Caco-2 (cell line): Measurements from ENCODE around the gene RRP1. TPM values are rescaled to one million over a fixed set of nuclear protein-coding genes. Genes with fewer than 3 reads are reported as not detected.
"Not testable (repeated sequence)": the region's sequence is repeated elsewhere in the genome, so short reads cannot be mapped to it uniquely, and the experiment has no call there.

Experiments
- BruUV-seq: library from RNA; stranded (reverse); fragments of 400-500 nt; replicated peaks from 2 replicates; lab custom pipeline; 2021; lab: Mats Ljungman, UMichigan
- CTCF ChIA-PET: fragments of 300-600 bp; sonication (Branson Sonifier 250); formaldehyde crosslinking; loops from one replicate; lab custom pipeline; 2022; ENCODE audit warnings: antibody characterized with exemption; lab: Charles Lee
- POLR2A ChIA-PET: fragments of 300-600 bp; sonication (Branson Sonifier 250); formaldehyde crosslinking; loops from one replicate; lab custom pipeline; 2022; ENCODE audit warnings: antibody characterized with exemption; lab: Charles Lee
- DNase-seq, 2 experiments: peaks; one replicate each; pipeline versions ENCODE4 v3.0.0 to v3.0.0-alpha.2; 2020 to 2022
- H3K27me3 ChIP-seq: replicated peaks from 2 replicates; pipeline ENCODE4 v1.6.0; 2011; ENCODE audit warnings: low read length; ENCODE audit not compliant: control insufficient read depth, insufficient read depth
- H3K36me3 ChIP-seq: 2 replicates; pipeline ENCODE4 v1.5.1; 2011; ENCODE audit warnings: low read length; ENCODE audit not compliant: control insufficient read depth, insufficient read depth
- H3K4me1 ChIP-seq: fragments of 250-450 bp; sonication (Bioruptor Pico); 2 replicates; pipeline ENCODE4 v1.5.1; 2020; ENCODE audit warnings: mild to moderate bottlenecking
- H3K4me3 ChIP-seq: 2 replicates; pipeline ENCODE4 v1.5.1; 2011; ENCODE audit warnings: low read depth, mild to moderate bottlenecking, control low read depth, low read length
- H3K9me3 ChIP-seq: fragments of 250-450 bp; sonication (Bioruptor Pico); 2 replicates; pipeline ENCODE4 v1.5.1; 2020; ENCODE audit warnings: mild to moderate bottlenecking, moderate library complexity
- H3K27ac Mint-ChIP-seq: one replicate; pipeline ENCODE4 v1.8.0; 2022; ENCODE audit warnings: mixed read lengths; ENCODE audit not compliant: unreplicated experiment
- H3K27me3 Mint-ChIP-seq: one replicate; pipeline ENCODE4 v1.8.0; 2022; ENCODE audit warnings: mixed read lengths; ENCODE audit not compliant: insufficient read depth, unreplicated experiment
- H3K36me3 Mint-ChIP-seq: one replicate; pipeline ENCODE4 v1.8.0; 2022; ENCODE audit warnings: mild to moderate bottlenecking, mixed read lengths; ENCODE audit not compliant: insufficient read depth, unreplicated experiment
- H3K4me1 Mint-ChIP-seq: one replicate; pipeline ENCODE4 v1.8.0; 2022; ENCODE audit warnings: low read depth, mixed read lengths; ENCODE audit not compliant: unreplicated experiment
- H3K4me3 Mint-ChIP-seq: one replicate; pipeline ENCODE4 v1.8.0; 2022; ENCODE audit warnings: mild to moderate bottlenecking, moderate library complexity, mixed read lengths; ENCODE audit not compliant: unreplicated experiment
- H3K9me3 Mint-ChIP-seq: one replicate; pipeline ENCODE4 v1.8.0; 2022; ENCODE audit warnings: mixed read lengths; ENCODE audit not compliant: unreplicated experiment
- intact Hi-C: fragments of 100-400 bp; cut with micrococcal nuclease; formaldehyde crosslinking; loops from one replicate; pipeline ENCODE4 v1.10.0; 2022; ENCODE audit not compliant: unreplicated experiment
- total RNA-seq: library from RNA; stranded (reverse); gene quantifications from 2 replicates; pipeline ENCODE4 v1.2.3, GENCODE V29; 2022
- TF ChIP-seq, protein P1 (sequence below), 2 experiments: fragments of 200-600 bp in 1 of 2; IDR thresholded peaks; 1 replicate in 1 of 2; 2 replicates in 1 of 2; pipeline versions ENCODE4 v1.5.1 to v1.8.0; 2011 to 2022; ENCODE audit warnings: antibody characterized with exemption in 1 of 2, control low read depth in 1 of 2, inconsistent platforms in 1 of 2, low read depth in 1 of 2, low read length in 1 of 2, mild to moderate bottlenecking in 1 of 2, moderate library complexity in 1 of 2; ENCODE audit not compliant: insufficient read depth in 1 of 2, severe bottlenecking in 1 of 2, unreplicated experiment in 1 of 2

Gene RRP1
- total RNA-seq, 1 experiment from 2014 or later = 52.8 TPM

- H3K4me1 Mint-ChIP-seq, H3K27me3 Mint-ChIP-seq, BruUV-seq, H3K27me3 ChIP-seq, intact Hi-C loops, H3K4me3 Mint-ChIP-seq, CTCF ChIA-PET, H3K36me3 Mint-ChIP-seq, H3K9me3 ChIP-seq, H3K4me3 ChIP-seq, H3K9me3 Mint-ChIP-seq, H3K4me1 ChIP-seq, H3K27ac Mint-ChIP-seq, POLR2A ChIA-PET, DNase-seq, H3K36me3 ChIP-seq: not testable (repeated sequence)
- TF ChIP-seq, protein P1, sequence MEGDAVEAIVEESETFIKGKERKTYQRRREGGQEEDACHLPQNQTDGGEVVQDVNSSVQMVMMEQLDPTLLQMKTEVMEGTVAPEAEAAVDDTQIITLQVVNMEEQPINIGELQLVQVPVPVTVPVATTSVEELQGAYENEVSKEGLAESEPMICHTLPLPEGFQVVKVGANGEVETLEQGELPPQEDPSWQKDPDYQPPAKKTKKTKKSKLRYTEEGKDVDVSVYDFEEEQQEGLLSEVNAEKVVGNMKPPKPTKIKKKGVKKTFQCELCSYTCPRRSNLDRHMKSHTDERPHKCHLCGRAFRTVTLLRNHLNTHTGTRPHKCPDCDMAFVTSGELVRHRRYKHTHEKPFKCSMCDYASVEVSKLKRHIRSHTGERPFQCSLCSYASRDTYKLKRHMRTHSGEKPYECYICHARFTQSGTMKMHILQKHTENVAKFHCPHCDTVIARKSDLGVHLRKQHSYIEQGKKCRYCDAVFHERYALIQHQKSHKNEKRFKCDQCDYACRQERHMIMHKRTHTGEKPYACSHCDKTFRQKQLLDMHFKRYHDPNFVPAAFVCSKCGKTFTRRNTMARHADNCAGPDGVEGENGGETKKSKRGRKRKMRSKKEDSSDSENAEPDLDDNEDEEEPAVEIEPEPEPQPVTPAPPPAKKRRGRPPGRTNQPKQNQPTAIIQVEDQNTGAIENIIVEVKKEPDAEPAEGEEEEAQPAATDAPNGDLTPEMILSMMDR (IDR thresholded peaks at IDR 0.05; ENCODE audit: insufficient read depth in 1 of 2, low read depth in 1 of 2, low read length in 1 of 2, severe bottlenecking in 1 of 2, unreplicated experiment in 1 of 2) = peak in 1 of 2 experiments; percentile 16
These were observed 55.5 kb downstream of the RRP1 start for GRCh38 chr21:43844906-43845305.

GRCh38 chr21:43845386-43845785 lies 56.0 kb downstream of the RRP1 start:
- H3K27me3 Mint-ChIP-seq = no peaks in the 10 kb centered on the region
- no peak overlapping the region for H3K27ac Mint-ChIP-seq
- Histone ChIP-seq H3K36me3 (no peaks in the 10 kb centered on the region), H3K9me3 (no peaks in the 10 kb centered on the region), H3K4me3 (no peak overlapping the region), H3K4me1 (no peaks in the 10 kb centered on the region; the same call in 1 of the 2 replicates), H3K27me3 (no peaks in the 10 kb centered on the region)
- no peaks in the 10 kb centered on the region for H3K9me3 Mint-ChIP-seq
- ChIA-PET POLR2A (no interaction called here), CTCF (no interaction called here)
- H3K4me3 Mint-ChIP-seq = no peak overlapping the region
- intact Hi-C loops = no loop called here
- peaks cover 9% of the 10 kb centered on the region for H3K4me1 Mint-ChIP-seq
- no peaks in the 10 kb centered on the region for H3K36me3 Mint-ChIP-seq
- BruUV-seq = no TSS peak
- DNase-seq = no peak
- TF ChIP-seq, protein P1 (IDR thresholded peaks at IDR 0.05; ENCODE audit: insufficient read depth in 1 of 2, low read depth in 1 of 2, low read length in 1 of 2, severe bottlenecking in 1 of 2, unreplicated experiment in 1 of 2) = no peak

DNA sequence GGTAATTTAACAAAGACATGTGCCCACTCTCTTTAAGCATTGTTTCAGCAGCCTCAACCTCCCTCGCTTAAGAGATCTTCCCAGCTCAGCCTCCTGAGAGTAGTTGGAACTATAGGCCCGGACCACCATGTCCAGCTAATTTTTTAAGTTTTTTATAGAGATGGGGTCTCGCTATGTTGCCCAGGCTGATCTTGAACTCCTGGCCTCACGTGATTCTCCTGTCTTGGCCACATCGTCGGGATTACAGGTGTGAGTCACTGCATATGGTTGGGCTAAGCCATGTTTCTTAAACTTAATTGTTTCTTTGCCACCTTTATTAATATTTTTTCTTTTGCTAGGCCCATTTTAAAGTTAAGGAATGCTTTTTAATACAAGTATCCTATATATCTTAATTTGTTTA lies 57.1 kb downstream of the RRP1 start:
- H3K36me3 ChIP-seq = no peaks in the 10 kb centered on the region
- H3K4me3 ChIP-seq = no peak overlapping the region
- Mint-ChIP-seq H3K27ac (no peak overlapping the region), H3K36me3 (no peaks in the 10 kb centered on the region), H3K4me3 (no peak overlapping the region), H3K27me3 (no peaks in the 10 kb centered on the region), H3K4me1 (peaks cover 9% of the 10 kb centered on the region), H3K9me3 (no peaks in the 10 kb centered on the region)
- intact Hi-C loops = no loop called here
- no peak for DNase-seq
- H3K4me1 ChIP-seq = no peaks in the 10 kb centered on the region; the same call in 1 of the 2 replicates
- TF ChIP-seq, protein P1 (IDR thresholded peaks at IDR 0.05; ENCODE audit: insufficient read depth in 1 of 2, low read depth in 1 of 2, low read length in 1 of 2, severe bottlenecking in 1 of 2, unreplicated experiment in 1 of 2) = no peak
- CTCF ChIA-PET = no interaction called here
- H3K9me3 ChIP-seq = no peaks in the 10 kb centered on the region
- BruUV-seq = no TSS peak
- POLR2A ChIA-PET = no interaction called here
- H3K27me3 ChIP-seq = no peaks in the 10 kb centered on the region
